HUES6 (cell line): ENCODE data around the gene SH3YL1.

Experiments used
- H3K27ac ChIP-seq: 2 replicates; pipeline ENCODE4 v1.7.0; 2013; ENCODE audit warnings: low read depth, mild to moderate bottlenecking, low read length, inconsistent platforms
- H3K27me3 ChIP-seq: 2 replicates; pipeline ENCODE4 v1.6.1; 2013; ENCODE audit warnings: low read length; ENCODE audit not compliant: control insufficient read depth, insufficient read depth
- H3K36me3 ChIP-seq: 2 replicates; pipeline ENCODE4 v1.6.1; 2013; ENCODE audit warnings: low read length; ENCODE audit not compliant: control insufficient read depth, insufficient read depth
- H3K4me1 ChIP-seq: 2 replicates; pipeline ENCODE4 v1.6.1; 2013; ENCODE audit warnings: low read length; ENCODE audit not compliant: control insufficient read depth, insufficient read depth
- H3K4me3 ChIP-seq: 2 replicates; pipeline ENCODE4 v1.5.1; 2013; ENCODE audit warnings: low read depth, low read length
- H3K9ac ChIP-seq: one replicate; pipeline ENCODE4 v1.6.1; 2013; ENCODE audit warnings: mild to moderate bottlenecking, low read length
- H3K9me3 ChIP-seq: 2 replicates; pipeline ENCODE4 v1.6.1; 2013; ENCODE audit warnings: low read depth, low read length; ENCODE audit not compliant: control insufficient read depth, insufficient read depth

SH3YL1 gene

DNA sequence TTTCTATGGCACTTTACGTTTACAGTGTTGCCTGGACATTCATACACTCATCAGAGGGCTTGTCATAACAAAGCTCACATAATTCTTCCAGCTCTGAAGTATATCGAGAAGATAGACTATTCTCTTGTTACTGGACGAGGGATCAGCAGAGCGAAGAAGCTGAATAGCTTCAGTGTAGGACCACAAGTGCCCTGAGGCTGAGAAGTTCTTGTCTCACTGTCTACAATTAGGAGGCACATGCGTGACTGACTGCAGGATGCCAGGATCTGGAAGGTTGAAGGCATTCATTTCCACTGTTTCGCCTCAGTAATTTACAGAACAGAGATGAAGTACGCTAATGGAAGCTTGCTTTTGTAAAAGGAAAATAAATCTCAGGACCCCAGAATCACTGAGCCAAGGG lies 9.6 kb downstream of the SH3YL1 start:
- no peak overlapping the region for H3K4me3 ChIP-seq
- peaks cover 10% of the 10 kb centered on the region; the same call in 1 of the 2 replicates for H3K36me3 ChIP-seq
- no peaks in the 10 kb centered on the region for H3K4me1 ChIP-seq
- H3K9me3 ChIP-seq: peaks cover 19% of the 10 kb centered on the region
- H3K9ac ChIP-seq: no peak overlapping the region
- no peaks in the 10 kb centered on the region for H3K27me3 ChIP-seq
- no peak overlapping the region for H3K27ac ChIP-seq

DNA sequence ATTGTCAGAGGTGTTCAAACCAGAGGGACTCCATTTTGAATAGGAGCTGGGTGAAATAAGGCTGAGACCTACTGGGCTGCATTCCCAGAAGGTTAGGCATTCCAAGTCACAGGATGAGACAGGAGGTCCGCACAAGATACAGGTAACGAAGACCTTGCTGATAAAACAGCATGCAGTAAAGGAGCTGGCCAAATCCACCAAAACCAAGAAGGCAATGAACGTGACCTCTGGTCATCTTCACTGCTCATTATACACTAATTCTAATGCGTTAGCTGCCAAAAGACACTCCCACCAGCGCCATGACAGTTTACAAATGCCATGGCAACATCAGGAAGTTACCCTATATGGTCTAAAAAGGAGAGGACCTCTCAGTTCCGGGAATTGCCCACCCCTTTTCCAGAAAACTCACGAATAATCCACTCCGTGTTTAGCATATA lies 10.6 kb downstream of the SH3YL1 start:
- peaks cover 8% of the 10 kb centered on the region; the same call in 1 of the 2 replicates for H3K36me3 ChIP-seq

DNA sequence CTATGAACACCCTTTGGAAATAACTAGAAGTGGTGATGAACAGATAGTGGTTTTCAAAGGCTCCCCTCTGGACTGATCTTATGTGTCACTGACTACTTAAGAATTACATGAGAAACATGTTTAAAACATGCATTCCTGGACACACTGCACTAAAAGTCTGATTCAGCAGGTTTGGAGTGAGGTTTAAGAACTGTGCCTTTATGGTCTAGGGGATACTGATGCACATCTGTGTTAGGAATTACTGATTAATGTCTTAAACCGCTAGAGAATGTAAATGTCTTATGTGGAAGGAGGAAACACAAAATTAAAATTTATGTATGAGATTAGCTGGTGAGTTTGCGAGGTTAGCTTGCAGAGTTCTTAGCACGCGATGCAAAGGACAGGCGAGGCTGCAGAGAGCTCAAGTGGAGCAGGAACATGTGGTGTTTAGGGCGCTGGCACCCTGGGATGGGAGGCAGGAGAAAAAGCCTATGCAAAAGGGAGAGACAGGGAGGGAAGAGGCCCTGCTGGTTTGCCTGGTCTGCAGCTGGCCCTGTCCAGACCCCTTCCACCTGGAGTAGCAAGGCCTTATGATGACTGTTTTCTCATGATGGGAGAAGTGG lies 11.7 kb downstream of the SH3YL1 start:
- H3K36me3 ChIP-seq: peaks cover 11% of the 10 kb centered on the region; the same call in 1 of the 2 replicates
- H3K4me1 ChIP-seq: no peaks in the 10 kb centered on the region
- H3K4me3 ChIP-seq: no peak overlapping the region
- peaks cover under 1% of the 10 kb centered on the region; the same call in 1 of the 2 replicates for H3K9me3 ChIP-seq
- no peak overlapping the region for H3K9ac ChIP-seq
- no peak overlapping the region for H3K27ac ChIP-seq
- H3K27me3 ChIP-seq: no peaks in the 10 kb centered on the region

More for the DNA sequence above, 10.6 kb downstream of the SH3YL1 start:
- Histone ChIP-seq H3K9me3 (peaks cover 12% of the 10 kb centered on the region), H3K9ac (no peak overlapping the region), H3K27me3 (no peaks in the 10 kb centered on the region), H3K27ac (no peak overlapping the region), H3K4me1 (no peaks in the 10 kb centered on the region), H3K4me3 (no peak overlapping the region)

DNA sequence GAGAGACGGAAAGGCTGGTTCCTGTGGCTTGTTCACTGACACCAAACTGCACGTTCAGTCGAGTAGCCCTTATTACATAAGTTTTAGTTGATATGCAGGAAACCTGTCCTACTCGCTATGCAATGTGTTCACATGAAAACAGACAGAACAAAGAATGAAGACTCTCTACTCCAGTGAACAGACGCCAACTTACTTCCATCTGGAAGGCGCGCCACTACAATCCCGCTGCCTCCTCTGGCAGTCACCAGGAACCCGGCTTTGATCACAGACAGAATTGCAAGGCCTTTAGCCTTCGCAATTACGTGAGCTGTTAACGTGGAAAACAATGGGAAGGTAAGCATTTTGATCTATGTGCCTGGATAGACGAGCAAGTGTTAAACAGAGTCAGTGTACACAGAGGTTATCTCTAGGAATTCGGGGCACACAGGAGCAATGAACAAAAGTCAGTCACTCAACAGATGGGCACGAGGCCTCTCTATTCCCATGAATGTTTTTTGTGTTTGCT lies 14.2 kb downstream of the SH3YL1 start:
- no peak overlapping the region for H3K4me3 ChIP-seq
- H3K36me3 ChIP-seq: peaks cover 20% of the 10 kb centered on the region
- H3K4me1 ChIP-seq: no peaks in the 10 kb centered on the region
- no peak overlapping the region for H3K9ac ChIP-seq
- H3K9me3 ChIP-seq: no peaks in the 10 kb centered on the region
- H3K27ac ChIP-seq: no peak overlapping the region
- no peaks in the 10 kb centered on the region for H3K27me3 ChIP-seq

DNA sequence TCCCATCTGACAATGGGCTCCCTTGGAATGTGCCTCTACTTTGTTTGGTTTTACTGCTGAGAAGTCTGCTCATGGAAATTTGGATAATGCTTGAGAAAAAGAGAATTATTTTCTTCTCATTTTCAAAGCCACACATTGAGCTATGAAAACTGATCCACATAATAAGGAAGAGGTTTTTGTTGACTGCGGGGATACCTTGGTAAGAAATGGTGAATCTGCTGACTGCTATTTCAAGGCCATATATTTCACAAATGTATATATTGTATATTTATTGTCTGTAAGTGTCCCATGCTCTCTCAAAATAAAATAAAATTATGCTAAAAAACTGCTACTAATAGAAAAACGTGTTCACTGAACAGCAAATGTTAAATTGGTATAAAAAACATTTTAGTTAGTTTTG lies 15.1 kb downstream of the SH3YL1 start:
- Histone ChIP-seq H3K9ac (no peak overlapping the region), H3K36me3 (peaks cover 22% of the 10 kb centered on the region), H3K27me3 (no peaks in the 10 kb centered on the region), H3K9me3 (no peaks in the 10 kb centered on the region), H3K4me1 (no peaks in the 10 kb centered on the region), H3K4me3 (no peak overlapping the region), H3K27ac (no peak overlapping the region)

DNA sequence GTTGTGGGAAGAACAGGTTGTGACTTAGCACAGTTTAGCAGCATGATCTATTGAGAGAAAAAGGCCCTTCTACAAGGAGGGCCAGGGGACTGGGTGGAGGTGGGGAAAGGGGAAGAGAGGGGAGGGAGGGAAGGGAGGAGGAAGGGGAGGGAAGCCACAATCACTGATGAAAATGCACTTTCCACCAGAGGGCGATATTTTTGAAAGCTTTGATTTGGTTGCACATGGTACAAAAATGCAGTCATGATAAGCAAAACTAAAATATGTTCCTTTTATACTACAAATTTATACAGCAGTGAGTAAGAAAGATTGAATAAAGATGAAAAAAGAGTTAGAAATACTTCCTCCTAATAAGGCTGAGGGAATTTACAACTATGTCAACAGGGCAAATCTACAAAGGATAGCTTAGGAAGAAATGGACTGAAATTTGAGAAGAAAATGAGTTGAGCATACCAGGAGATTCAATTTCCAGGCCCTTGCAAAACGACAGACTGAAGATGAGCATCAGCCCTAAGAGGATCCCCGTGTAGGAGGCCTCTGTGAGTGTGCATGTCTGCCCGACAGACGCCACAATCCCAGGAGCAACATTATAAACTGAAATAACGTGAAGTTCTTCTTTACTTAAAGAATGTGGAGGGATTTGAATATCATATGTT lies 17.2 kb downstream of the SH3YL1 start:
- Histone ChIP-seq H3K27me3 (no peaks in the 10 kb centered on the region), H3K36me3 (peaks cover 25% of the 10 kb centered on the region), H3K4me3 (no peak overlapping the region), H3K9ac (no peak overlapping the region), H3K27ac (no peak overlapping the region), H3K9me3 (no peaks in the 10 kb centered on the region), H3K4me1 (no peaks in the 10 kb centered on the region)

DNA sequence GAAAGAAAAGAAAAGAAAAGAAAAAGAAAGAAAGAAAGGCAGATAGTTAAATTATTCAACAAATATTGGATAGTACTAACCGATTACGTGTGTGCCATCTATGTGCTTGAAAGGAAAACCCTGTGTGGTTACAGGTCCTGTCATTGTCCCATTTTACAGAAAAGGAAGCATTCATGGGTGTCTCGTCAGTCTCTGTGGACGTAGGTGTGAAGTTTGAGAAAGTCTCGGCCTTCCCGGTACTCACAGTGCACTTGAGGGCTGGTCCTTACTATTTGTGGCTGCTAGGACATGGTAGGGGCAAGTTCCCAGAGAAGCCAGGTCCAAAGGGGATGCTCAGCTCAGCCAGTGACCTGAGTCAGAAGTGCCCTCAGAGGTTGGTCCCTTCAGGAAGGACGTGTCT lies 19.3 kb downstream of the SH3YL1 start:
- H3K36me3 ChIP-seq: peaks cover 25% of the 10 kb centered on the region

DNA sequence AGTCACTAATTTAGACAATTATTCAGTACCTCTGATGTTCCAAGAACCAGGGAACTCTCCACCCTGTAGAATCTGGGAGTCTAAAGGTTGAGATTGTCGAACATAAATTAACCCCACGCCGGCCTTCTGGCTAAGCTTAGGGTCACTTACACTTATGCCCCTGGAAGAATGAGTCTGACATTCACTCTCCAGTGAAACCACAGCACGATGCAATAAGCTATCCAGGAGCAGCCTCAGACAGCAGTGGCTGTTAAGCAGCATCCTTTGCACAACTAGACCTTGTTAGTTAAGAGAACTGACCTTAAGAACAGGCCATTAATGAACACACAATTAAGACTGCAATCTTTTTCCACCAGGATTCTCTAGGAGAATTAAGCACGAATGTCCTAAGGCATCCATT lies 25.0 kb downstream of the SH3YL1 start:
- Histone ChIP-seq H3K9me3 (no peaks in the 10 kb centered on the region), H3K4me3 (no peak overlapping the region), H3K27ac (no peak overlapping the region), H3K4me1 (peaks cover 6% of the 10 kb centered on the region), H3K36me3 (peaks cover 9% of the 10 kb centered on the region; the same call in 1 of the 2 replicates), H3K27me3 (no peaks in the 10 kb centered on the region), H3K9ac (no peak overlapping the region)

More for the DNA sequence above, 19.3 kb downstream of the SH3YL1 start:
- H3K9me3 ChIP-seq: no peaks in the 10 kb centered on the region
- no peak overlapping the region for H3K27ac ChIP-seq
- no peak overlapping the region for H3K4me3 ChIP-seq
- H3K9ac ChIP-seq: no peak overlapping the region
- peaks cover 6% of the 10 kb centered on the region; the same call in 1 of the 2 replicates for H3K4me1 ChIP-seq
- H3K27me3 ChIP-seq: no peaks in the 10 kb centered on the region

DNA sequence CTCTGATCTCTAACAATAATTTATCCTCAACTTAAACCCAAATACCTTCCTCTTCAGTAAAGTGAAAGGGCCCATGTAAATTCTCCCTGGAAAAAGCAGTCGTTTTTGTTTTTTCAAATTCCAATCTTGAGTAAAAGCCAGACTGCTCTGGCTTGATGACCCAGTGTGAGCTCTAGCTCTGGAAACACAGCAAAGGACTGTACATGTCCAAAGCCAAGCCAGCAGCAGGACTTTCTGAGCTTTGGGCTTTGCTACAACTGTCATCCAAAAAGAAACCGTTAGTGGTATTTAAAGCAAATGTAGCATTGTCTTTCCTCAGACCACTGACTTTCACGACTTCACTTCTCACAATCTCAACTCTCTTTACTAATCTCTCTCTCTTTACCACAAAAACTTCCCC lies 25.4 kb downstream of the SH3YL1 start:
- Histone ChIP-seq H3K36me3 (peaks cover 5% of the 10 kb centered on the region; the same call in 1 of the 2 replicates), H3K9me3 (no peaks in the 10 kb centered on the region), H3K27me3 (no peaks in the 10 kb centered on the region)

DNA sequence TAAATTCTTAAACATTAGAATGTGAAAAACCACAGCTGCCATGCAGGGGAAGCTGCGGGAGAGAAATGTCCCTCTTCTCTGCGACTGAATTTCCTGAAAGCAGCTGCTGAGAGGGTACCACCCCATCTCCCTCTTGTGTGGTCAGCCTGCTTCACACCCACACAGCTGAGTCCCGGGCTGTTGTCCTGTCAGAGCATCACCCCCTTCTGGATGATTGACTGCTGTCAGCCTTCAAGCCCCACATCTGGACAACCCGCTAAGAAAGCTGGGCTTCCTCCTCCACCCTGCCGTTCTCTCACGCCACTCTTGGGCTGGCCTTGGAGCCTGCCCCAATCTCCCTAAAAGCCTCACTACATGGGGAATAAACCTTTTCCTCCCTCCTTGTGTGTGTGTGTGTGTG lies 26.0 kb downstream of the SH3YL1 start:
- Histone ChIP-seq H3K9ac (no peak overlapping the region), H3K27me3 (no peaks in the 10 kb centered on the region), H3K4me1 (peaks cover 15% of the 10 kb centered on the region), H3K9me3 (no peaks in the 10 kb centered on the region), H3K27ac (no peak overlapping the region), H3K36me3 (no peaks in the 10 kb centered on the region), H3K4me3 (no peak overlapping the region)

More for the DNA sequence above, 25.4 kb downstream of the SH3YL1 start:
- Histone ChIP-seq H3K27ac (no peak overlapping the region), H3K9ac (no peak overlapping the region), H3K4me1 (peaks cover 10% of the 10 kb centered on the region), H3K4me3 (no peak overlapping the region)

DNA sequence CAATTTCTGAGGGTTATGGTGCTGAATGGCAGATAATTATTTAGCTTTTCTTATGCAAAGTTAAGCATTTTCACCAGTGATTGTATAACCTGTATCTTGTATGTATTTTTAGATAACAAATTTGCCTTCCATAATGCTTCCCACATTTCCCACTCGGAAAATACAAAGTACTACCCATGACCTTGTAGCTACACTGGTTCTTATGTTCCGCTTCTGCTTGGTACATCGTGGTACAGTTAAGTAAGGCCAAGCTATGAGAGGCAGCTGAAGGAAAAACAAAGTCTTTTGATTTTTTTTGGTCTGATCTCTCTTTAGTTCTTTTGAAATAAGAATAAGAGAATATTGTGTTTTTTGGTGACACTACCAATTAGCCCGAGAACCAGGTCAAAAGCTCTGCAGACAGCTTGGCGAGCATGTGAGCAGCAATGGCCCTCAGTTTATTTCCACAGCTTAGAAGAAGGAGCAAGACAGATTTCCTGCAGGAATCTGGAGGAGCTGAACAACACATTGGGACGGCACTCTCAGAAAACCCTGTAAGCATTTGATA lies 26.8 kb downstream of the SH3YL1 start:
- Histone ChIP-seq H3K9ac (no peak overlapping the region), H3K4me1 (peaks cover 15% of the 10 kb centered on the region), H3K27ac (no peak overlapping the region), H3K36me3 (no peaks in the 10 kb centered on the region), H3K4me3 (no peak overlapping the region), H3K27me3 (no peaks in the 10 kb centered on the region), H3K9me3 (no peaks in the 10 kb centered on the region)
